NCI-H146 (cell line): ENCODE data around the gene LUZP4.

Experiments used
- DNase-seq: peaks from one replicate; lab custom pipeline; 2025; lab: John Stamatoyannopoulos, UW

Gene LUZP4

GRCh38 chrX:115289465-115289864 is at the start of gene LUZP4:
Gene LUZP4 (plus strand): TSS chrX:115289715. CDS start chrX:115289760, 45 bp downstream.
- no peak for DNase-seq

DNA sequence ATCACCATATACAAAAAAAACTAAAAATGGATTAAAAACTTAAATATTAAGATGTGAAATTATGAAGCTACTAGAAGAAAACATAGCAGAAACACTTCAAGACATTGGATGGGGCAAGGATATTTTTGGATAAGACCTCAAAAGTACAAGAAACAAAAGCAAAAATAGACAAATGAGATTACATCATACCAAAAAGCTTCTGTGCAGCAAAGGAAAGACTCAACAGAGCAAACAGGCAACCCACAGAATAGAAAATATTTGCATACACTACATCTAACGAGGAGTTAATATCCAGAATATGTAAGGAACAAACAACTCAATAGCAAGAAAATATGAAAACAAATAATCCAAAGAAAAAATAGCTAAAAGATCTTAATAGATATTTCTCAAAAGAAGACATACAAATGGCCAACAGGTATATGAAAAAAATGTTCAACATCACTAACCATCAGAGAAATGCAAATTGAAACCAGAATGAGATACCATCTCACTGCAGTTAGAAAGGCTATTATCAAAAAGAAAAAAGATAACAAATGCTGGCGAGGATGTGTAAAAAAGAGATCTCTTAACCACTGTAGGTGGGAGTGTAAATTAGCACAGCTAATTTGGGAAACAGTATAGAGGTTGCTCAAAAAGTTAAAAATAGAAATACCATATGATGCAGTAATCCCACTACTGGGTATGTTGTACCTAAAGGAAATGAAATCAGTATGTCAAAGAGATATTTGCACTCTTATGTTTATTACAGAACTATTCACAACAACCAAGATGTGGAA is 37.9 kb upstream of the LUZP4 start:
- no peak for DNase-seq

DNA sequence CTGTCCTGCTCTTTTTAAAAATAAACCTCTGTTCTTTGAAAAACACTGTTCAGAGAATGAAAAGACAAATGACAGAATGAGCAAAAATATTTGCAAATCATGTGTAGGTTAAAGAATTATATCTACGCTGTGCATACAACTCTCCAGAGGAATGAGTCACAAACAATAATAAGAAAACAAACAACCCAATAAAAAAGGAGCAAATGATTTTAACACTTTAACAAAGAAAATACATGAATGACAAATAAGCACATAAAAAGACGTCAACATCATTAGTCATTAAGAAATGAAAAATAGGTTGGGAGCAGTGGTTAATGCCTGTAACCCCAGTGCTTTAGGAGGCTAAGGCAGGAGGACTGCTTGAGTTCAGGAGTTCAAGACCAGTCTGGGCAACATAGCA is 34.5 kb upstream of the LUZP4 start:
- DNase-seq: no peak

GRCh38 chrX:115257711-115258110 is 31.8 kb upstream of the LUZP4 start:
- no peak for DNase-seq

GRCh38 chrX:115259238-115259875 is 30.2 kb upstream of the LUZP4 start:
- DNase-seq: no peak

- no peak for DNase-seq
These were observed 29.2 kb upstream of the LUZP4 start for GRCh38 chrX:115260330-115260729.

DNA sequence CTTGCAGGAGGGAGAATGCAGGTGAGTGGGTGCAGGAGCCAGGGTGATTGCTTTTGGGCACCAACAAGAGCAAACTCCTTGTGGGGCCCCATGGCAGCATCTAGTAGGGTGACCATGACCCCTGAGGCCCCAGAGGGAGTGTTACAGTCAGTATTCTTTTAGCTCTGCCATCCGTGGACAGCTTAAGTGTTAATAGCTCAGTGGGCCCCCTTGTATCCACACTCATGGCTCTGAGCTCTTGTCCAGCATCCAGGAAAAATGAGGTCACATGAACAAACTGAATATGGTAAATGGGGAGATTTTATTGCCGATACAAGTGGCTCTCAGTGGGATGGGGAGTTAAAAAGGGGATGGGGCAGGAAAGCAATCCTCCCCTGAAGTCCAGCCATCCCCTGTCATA is 28.4 kb upstream of the LUZP4 start:
- DNase-seq: no peak

- DNase-seq: no peak
These were observed 25.5 kb upstream of the LUZP4 start for GRCh38 chrX:115264009-115264408.

- DNase-seq: no peak
These were observed 23.2 kb upstream of the LUZP4 start for GRCh38 chrX:115266300-115266699.

DNA sequence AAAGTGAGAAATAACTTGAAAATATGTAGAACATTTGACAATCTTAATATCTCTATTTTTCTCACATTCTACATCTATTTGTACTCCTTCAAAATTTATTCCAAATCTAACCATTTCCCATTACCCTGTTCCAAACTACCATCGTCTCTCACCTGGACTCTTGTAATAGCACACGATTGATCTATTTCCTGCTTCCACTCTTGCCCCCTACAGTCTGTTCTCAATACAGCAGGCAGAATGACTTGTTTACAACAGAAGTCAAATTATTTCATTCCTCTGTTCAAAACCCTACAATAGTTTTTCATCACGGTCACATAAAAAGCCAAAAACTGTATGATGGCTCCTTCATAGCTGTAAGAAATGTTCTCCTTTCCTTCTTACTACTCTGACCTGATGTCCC is 21.1 kb upstream of the LUZP4 start:
- DNase-seq: peak; percentile 9

GRCh38 chrX:115269051-115269683 is 20.3 kb upstream of the LUZP4 start:
- no peak for DNase-seq

- no peak for DNase-seq
These were observed 4.6 kb upstream of the LUZP4 start for GRCh38 chrX:115284877-115285276.

DNA sequence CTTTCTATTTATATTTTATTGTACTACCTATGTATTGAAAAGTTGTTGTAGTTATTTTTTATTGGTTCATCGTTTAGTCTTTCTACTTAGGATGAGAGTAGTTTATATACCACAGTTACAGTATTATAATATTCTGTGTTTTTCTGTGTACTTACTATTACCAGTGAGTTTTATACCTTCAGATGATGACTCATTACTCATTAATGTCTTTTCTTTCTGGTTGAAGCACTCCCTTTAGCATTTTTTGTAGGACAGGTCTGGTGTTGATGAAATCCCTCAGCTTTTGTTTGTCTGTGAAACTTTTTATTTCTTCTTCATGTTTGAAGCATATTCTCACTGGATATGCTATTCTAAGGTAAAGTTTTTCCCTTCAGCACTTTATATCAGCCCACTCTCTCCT is 7.7 kb downstream of the LUZP4 start:
- DNase-seq: no peak

DNA sequence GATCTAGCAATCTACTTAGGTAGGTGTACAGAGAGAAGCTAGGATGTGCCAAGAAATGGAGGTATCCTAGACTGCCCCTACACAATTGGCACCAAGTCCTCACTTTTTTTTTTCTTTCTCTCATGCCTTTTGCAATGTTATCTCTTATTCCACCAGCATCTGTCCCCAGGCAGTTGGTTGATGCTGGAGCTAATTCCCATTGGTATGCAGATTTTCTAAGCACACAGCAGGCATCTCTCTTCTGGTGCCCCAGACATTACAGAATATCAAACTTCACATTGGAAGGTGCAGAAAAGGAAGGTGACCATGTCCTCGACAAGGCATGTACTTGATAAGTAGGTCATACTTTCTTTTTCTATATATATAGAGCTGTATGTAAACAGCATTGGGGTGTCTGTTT is 21.6 kb downstream of the LUZP4 start:
- DNase-seq: no peak

GRCh38 chrX:115311601-115312001 is 22.1 kb downstream of the LUZP4 start:
- DNase-seq: peak; percentile 1

DNA sequence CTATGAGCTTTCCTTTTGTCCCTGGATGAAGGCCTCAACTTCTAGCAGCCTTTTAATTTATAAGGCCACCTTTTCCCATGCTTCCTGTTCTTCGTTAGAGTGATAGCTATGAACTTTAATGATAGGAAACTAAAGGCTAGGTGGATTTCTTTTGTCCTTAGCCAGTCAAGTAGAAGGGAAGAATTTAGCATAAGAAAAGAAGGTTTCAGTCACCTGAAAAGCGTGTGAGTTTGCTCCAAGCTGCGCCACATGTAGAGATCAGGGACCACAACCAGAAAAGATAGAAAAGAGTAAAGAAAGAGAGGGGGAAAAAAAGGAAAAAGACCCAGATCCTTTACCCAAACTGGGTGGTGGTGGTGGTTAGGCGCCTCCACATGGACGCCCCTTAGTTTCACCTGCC is 28.6 kb downstream of the LUZP4 start:
- DNase-seq: no peak

DNA sequence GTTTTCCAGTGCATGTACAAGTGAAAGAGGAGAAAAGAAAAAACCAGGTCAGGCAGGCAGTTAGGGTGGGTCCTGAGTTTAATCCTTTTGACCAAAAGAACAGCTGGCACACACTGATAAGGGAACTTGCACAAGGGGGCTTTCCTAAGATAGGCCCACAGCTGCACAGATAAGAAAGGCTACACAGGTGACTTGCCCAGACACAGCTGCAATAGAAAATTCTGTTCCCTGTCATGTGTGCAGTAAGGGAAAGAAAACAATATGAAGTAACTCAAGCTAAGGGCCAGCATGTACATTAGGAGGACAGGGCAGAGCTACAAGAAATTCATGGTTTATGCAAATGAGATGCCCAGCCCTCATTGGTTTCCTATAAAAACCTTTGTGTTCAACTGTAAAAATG is 32.9 kb downstream of the LUZP4 start:
- DNase-seq: no peak

DNA sequence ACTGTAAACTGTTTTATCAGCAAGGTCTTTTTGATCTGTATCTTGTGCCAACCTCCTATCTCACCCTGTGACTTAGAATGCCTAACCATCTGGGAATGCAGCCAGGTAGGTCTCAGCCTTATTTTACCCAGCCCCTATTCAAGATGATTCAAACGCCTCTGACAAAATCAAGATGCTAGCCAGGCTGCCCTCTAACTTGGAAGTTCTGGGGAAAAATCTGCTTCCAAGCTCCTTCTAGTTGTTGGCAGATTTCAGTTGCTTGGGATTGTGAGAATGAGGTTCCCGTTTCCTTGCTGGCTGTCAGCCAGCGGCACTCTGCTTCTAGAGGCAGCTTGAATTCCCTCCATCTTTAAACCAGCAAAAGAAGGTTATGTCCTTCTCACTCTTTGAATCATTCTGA is 34.7 kb downstream of the LUZP4 start:
- DNase-seq: no peak

DNA sequence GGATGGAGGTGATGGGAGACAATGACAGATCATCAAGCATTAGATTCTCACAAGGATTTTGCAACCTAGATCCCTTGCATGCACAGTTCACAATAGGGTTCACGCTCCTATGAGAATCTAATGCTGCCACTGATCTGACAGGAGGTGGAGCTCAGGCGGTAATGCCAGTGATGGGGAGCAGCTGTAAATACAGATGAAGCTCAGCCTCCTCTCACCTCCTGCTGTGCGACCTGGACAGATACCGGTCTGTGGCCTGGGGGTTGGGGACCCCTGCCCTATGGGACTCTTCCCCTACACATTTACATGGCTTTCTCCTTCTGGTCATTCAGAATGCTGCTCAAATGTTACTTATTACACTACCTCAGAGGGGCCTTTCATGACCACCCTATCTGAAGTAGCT is 39.8 kb downstream of the LUZP4 start:
- peak; percentile 1 for DNase-seq

DNA sequence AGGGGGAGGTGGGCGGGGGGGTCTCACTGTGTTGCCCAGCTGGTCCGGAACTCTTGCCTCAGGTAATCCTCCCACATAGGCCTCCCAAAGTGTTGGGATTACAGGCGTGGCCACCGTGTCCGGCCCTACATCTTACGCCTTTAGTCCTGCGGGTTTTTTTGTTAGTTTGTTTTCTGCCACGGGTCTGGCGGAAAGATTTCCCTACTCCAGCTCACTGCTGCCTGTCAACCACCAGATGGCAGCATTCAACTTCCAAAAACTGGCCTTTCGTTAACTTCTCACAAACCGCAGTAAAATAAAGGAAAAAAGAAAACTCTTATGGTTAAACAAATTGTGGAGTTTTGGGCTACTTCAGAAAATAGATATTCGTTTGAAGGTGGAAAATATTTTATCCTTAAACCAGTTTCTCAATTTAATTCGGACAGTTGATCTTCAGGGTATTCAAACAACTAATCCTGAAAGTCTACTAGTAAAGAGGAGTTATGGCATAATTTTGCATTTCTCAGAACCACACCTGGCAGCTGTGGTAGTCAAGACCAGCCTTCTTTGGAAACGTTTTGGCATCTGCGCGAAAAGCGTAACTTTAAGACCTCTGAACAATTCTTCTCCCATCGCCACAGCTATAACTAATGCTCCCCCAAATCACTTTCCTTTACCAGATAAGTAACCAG is 41.1 kb downstream of the LUZP4 start:
- DNase-seq: peak; percentile 67

DNA sequence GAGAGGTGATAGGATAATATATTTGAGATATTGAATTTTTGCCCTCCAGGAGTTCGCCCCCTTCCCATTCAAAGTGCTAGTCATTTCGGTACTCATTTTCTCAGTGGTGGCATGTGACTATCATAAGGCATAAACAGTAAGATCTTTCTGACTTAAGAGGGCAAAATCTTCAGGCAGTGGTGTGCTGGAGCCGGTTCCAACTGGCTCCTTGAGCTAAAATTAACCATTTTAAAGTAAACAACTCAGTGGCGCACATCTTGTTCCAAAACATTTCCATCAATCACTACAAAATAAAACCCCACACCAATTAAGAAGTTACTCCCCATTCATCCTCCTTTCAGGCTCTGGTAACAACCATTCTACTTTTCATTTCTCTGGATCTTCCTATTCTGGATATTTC is 43.3 kb downstream of the LUZP4 start:
- DNase-seq: no peak

DNA sequence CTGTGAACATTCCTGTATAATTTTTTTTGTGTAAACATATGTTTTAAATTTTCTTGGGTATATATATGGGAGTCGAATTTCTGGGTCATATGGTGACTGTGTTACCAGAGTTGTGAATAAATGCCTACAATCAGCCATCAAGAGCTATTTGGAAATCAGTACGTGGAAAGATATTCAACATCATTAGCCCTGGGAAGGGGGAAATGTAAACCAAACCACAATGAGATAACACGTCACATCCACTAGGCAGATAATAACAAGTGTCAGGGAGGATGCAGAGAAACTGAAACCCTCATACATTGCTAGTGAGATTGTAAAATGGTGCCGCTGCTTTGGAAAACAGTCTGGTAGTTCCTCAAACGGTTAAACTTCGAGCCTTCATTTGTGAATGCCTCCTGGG is 43.9 kb downstream of the LUZP4 start:
- peak; percentile 18 for DNase-seq
